ENCODE measurements around the gene CEACAM18.
A peak's percentile ranks its signal among the peaks of the same experiment; 100 is the strongest.
"Not testable (repeated sequence)": the region's sequence is repeated elsewhere in the genome, so short reads cannot be mapped to it uniquely, and the experiment has no call there.

Gene CEACAM18

DNA sequence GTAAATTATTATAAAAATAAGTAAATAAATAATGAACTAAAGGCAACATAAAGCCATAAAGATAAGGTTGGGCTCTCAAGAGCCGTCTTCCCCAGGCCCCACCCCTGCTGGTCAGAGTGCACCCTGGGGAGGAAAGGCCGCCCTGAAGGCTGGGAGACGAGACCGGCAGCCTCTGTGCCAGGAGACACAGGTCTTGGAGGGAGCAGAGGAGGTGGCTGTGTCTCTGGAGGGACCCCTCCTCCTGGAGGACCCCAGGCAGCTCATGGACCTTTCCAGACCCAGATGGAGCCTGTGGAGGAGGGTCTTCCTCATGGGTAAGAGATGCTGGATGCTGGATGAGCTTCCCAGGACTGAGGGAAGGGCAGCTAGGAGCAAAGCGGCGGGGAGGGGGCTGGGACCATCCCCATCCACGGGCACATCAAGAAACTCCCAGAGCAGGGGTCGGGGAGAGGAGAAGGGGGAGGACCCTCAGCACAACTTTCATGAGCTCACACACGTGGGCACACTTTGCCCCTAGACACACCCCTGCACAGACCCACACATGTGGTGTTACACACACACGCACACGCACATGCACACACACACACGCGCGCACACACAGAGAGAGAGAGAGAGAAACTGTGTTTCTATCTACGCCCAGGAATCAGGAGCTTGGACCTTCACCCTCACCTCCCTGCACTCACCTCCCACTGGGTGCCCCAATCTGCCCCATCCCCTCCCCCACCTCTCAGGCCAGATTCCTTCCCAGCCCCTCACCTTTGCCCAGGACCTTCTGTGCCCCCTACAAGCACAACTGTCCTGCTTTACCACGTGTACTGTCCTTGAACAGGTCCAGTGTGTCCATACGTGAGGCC, at the start of gene CEACAM18:
TSS of gene CEACAM18 (plus strand) at position 159 of the 854 bp plus-strand sequence.
- no peak for DNase-seq

DNA sequence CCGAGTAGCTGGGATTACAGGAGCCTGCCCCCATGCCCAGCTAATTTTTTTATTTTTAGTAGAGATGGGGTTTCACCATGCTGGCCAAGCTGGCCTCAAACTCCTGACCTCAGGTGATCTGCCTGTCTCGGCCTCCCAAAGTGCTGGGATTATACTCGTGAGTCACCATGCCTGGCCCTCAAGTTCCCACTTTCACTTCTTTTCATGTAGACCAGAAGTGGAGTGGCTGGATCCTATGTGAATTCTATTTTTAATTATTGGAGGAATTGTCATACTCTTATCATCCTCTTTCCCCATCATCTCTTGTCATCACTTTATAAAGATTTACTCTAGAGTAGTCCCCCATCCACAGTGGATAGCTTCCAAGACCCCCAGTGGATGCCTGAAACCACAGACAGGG, 48.1 kb upstream of the CEACAM18 start:
- no peak for DNase-seq

DNA sequence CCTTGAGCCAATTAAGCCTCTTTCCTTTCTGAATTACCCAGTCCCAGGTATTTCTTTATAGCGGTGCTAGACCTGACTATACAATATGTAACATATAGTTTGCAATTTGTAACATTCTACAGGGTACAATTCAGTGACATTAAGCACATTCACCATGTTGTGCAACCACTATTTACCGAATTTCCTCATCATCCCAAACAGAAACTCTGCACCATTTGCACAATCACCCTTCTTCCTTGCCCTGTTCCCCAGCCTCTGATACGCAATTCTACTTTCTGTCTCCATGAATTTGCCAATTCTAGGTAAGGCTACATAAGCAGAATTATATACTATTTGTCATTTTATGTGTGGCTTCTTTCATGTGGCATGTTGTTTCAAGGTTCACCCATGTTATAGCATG, 47.2 kb upstream of the CEACAM18 start:
- no peak for DNase-seq

DNA sequence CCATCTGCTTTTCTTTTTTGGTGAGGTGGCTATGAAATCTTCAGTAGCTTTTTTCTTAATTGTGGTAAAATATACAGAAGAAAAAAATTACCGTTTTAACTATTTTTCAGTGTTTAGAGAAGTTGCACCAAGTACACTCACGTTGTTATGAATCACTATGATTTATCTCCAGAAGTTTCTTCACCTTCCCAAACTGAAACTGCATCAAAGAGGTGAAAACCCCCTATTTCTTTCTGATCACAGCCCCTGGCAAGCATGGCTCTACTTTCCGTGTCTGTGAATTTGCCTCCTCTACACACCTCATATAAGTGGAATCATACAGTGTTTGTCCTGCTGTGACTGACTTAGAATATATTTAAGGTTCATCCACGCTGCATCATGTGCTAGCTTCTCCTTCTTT, 45.3 kb upstream of the CEACAM18 start:
- DNase-seq, result no peak

DNA sequence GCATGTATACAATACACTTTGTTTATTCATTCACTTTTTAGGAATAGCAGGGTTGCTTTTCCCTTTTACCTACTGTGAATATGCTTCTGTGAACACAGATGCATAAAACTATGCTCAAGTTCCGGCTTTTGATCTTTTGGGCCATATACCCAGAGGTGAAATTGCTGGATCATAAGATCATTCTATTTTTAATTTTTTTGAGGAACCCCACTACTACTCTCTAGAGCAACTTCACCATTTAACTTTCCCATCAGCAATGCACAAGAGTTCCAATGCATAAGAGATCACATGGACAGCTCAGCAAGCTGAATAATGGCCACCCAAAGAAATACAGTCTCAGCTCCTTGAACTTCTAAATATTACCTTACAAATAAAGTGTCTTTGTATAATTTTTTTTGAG, 43.9 kb upstream of the CEACAM18 start:
- DNase-seq, result no peak

DNA sequence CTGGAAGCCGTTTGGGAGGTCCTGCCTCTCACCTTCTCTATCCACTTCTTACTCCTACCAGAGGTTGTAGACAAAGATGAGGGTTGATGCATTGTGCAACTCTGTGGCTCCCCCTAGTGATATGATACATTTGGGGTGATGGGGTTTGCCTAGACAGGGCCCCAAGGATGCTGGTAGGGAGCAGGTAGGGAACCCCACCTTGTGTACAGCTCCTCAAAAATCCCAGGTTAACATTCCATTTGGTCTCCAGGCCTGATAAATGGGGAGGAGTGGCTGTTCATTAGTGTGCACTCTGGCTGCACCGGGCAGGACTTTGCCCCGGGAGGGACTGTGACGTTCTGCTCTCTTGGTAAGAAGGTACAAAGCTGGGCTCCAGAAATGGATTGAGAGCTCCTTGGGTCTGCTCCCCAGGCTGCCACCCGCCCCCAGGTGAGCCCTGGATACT, 39.3 kb upstream of the CEACAM18 start:
- peak; percentile 53 to 65 for DNase-seq

DNA sequence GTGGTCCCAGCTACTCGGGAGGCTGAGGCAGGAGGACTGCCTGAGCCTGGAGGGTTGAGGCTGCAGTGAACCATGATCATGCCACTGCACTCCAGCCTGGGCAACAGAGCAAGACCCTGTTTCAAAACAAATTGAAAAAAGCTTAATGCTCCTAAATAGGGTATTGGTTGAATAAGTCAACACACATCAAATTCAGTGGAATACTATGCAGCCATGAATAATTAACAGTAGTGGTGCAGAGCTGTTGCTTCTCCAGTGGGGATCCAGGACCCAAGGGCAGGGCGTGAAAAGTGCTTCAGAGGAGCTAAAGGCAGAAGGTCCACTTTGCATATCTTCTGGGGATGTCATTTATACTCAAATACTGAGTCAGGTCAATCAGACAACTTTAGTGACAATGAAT, 38.3 kb upstream of the CEACAM18 start:
- DNase-seq, result no peak

DNA sequence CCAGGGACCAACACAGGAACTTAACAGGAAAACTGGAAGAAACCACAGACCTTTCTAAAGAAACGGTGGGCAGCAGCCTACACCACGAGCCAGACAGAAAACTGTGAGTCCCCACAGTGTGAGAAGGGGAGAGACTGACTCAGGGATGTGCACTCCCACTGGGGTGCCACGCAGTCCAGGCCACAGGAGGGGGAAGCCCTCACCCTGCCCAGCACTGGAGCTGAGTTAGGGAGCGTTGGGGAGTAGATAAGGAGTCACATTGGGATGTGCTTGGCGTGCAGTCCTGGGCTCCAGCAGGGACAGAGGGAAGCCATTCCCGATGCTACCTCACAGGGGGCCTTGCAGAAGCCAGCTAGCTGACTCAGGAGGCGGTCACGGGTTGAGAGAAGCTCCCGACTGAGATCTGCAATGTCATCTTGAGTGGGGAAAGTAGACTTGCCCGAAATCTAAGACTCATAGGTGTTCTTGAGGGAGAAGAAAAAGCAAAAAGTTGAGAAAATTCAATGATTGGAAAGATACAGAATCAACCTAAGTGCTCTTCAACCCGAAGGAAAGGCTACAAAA, 37.4 kb upstream of the CEACAM18 start:
- peak; percentile 39 to 43 for DNase-seq

DNA sequence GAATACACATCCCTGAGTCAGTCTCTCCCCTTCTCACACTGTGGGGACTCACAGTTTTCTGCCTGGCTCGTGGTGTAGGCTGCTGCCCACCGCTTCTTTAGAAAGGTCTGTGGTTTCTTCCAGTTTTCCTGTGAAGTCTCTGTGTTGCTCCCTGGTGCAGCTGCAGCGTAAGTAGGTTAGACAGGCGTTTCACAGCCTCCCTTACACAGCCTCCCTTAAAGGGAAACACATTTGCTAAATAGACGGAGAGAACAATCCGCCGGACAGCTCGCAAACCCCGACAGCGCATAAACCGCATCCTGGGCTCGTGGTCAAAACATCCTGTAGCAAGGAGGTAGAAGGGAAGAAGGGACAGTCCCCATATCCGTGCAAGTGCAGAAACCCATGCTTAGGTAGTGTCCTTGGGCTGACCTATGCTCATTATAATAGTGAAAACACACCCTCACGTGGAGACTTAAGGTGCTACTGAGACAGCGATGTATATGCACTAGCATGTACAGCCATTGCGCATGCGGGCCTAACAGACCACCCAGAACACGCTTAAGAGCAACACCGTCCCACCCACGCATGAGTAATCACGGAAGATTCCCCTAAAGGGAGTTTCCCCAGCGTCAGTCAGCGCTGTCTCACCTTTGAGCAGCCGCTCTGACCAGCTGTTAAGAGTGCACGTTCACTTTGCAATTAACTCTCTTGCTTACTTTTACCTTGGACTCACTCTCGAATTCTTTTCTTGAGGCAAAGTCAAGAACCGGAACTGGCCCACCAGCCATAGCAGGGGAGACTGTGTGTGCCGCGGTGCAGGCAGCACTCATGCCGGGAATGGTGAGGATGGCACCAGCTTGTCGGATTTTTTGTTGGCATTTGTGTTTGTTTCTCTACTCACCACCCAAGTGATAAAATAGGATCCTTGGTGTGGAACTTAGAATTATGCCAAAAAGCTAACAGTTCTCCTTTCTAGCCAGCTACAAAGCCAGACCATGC, 36.6 kb upstream of the CEACAM18 start:
- peak; percentile 87 to 90 for DNase-seq

DNA sequence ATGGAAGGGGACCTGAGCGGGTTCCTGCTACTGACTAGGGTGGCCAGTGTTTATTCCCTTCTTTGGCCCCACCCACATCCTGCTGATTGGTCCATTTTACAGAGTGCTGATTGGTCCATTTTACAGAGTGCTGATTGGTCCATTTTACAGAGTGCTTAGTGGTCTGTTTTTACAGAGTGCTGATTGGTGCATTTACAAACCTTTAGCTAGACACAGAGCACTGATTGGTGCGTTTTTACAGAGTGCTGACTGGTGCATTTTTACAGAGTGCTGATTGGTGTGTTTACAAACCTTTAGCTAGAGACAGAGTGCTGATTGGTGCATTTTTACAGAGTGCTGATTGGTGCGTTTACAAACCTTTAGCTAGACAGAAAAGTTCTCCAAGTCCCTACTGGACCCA, 30.8 kb upstream of the CEACAM18 start:
- not testable (repeated sequence) for DNase-seq

DNA sequence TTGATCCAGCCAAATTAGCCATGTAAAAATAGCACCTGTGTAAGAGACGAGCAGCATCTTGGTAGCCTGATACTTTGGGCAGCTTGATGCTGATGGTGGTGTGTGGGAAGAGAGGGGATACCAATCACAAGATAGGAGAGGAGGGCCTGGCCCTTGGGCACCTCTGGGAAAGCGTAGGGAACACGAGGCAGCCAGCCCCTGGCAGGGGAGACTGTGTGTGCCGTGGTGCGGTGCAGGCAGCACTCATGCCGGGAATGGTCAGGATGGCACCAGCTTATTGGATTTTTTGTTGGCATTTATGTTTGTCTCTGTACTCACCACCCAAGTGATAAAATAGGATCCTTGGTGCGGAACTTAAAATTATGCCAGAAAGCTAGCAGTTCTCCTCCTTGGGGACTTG, 30.3 kb upstream of the CEACAM18 start:
- DNase-seq, result no peak

DNA sequence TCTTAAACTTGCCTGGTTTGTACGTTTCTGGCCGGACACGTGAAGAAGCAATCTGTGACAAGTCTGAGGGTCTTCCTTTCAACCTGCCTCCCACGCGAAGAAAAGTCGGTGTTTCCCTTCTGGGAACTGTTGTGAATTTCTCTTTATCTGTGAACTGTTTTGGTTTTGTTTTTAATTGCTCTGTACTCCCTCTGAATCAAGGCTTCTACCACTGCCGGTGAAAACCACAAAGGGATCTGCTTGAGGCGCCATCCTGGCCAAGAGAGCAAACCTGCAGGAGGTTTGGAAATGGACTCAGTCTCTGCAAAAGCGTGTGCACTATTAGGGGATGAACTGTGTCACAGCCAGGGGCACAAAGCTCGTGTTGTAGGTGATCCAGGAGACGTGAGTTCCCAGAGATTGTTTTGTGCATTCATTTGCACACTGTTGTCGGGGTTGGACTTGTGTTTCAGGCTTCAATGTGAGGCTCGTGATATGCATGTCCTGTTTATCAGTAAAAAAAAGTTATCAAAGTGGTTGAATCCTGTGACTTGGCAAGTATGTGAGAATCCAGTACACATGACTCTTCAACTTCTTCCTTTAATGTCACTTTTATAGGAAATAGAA, 29.8 kb upstream of the CEACAM18 start:
- no peak for DNase-seq

DNA sequence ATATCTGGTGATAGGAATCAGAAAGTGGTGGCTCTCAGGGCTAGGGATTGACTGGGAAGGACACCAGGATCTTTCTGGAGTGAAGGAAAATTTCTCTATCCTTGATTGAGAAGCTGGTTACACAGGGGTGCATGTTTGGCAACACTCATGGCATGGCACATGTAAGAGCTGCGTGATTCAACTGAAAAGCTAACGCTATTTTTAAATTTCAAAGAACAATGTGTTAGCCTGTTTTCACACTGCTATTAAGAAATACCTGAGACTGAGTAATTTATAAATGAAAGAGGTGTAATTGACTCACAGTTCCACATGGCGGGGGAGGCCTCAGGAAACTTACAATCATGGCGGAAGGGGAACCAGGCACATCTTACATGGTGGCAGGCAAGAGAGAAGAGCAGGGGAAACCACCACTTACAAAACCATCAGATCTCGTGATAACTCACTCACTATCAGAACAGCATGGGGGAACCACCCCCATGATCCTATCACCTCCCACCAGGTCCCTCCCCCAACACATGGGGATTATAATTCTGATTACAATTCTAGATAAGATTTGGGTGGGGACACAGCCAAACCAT, 27.5 kb upstream of the CEACAM18 start:
- no peak for DNase-seq

DNA sequence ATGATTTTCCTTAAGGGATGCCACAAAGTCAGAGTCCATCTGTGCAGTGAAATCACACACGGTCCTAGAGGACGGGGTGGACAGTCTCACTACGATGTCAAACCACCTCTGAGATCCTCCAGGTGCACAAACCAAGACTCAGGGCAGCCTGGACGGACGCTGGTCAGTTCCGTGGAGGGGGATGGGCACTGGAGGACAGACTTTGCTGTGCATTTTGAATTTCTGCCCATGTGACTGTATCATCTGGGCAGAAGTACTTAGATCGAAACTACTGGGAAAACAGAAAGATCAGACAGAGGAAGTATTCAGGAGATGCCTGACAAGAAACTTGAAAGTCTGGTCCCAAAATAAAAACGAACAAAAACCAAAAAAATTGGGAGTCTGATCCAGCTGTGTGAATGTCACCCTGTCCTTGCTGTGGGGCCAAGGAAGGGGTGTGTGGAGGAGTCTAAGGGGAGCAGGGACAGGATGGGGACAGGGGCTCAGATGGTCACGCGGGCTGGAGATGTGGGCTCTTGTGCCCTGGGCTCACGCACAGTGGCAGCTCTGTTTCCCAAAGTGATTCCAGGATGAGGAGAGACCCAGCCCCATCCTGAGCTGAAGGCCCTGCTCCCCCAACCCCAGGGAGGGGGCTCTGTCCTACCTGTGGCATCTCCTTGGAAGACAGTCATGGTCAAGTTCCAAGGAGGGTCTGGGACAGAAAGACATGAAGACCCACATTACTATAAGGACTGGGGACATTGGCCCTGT, 21.6 kb upstream of the CEACAM18 start:
- no peak for DNase-seq

DNA sequence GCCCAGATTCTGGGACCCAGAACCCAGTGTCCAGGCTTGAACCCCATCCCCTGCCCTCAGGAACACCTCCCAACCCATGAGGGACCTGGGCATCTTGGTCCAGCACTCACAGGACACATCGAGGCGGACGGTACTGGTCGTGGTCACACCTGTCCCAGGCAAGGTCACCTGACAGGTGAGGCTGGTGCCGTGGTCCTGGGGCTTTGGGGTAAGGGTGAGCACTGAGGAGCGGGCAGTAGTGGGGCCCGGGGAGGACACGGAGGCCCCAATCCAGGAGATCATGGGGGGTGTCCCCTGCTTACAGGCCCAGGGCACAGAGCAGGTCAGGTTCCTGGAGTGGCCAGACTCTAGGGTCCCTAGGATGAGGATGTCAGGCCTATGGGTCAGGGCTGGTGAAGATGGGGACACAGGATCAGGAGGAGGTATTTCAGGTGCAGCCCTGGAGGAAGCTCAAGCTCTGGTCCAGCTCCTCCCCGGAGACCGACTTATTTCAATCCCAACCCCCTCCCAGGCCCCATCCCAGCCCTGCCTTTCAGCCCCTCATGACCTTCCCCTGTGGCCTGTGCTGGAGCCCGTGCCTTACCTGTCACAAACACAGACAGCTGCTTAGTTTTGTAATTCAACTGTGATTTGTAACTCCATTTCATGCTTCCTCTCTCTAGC, 20.9 kb upstream of the CEACAM18 start:
- no peak for DNase-seq

DNA sequence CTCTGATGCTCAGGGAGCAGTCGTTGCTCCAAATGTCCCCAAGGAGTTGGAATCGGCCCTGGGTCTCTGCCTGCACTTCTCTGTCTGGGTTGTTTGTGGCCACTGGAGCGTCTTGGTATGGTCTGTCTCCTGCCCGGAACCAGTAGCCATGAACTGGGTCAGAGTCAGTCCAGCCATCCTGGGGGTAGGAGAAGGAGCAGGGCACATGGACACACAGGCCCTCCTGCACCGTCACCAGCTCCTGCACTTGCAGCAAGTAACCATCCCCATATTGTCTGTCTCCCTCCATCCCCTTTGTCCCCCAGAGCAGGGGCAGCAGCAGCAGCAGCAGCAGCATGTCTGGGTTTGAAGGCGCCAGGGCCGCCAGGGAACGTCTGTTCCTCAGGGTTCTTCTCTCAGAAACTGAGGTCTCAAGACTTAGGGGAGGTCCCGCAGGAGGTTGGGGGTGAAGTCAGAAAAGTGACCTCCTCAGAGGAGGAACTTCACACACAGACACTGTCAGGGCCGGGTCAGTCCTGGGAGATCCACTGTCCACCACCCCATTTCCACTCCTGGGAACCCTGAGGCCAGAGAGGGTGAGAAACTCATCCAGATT, 20.2 kb upstream of the CEACAM18 start, which contains the start of gene SIGLEC8:
TSS of gene SIGLEC8 (minus strand) at position 404 of the 595 bp plus-strand sequence. CDS start at position 337, 67 bp downstream.
- no peak for DNase-seq

DNA sequence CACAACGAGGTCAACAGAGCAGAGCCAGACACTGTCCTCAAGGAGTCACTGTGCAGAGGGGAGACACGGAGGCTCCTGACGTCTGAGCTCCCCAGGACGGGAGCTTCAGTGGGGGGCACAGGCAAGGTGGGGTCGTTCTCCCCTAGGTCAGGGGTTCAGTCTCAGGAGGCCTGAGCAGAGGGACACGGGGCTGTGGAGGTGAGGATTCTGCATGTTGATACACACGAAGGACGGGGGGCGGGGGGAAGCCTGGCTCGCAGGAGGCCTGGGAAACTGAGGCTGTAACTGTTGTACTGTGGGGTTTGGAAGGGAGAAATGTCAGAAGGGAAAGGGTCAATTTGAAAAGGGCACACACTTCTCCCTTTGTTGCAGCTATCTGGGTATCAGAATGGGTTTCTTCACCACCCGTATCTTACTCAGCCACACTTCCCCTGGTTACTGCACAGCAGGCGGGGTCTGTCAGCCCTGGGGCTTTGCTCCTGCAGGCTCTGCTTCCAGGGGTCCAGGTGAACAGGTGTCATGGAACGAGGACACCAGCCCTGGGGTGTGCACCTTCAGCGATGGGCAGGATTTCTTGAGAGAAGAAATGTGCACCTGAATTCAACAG, 19.3 kb upstream of the CEACAM18 start:
- no peak for DNase-seq

DNA sequence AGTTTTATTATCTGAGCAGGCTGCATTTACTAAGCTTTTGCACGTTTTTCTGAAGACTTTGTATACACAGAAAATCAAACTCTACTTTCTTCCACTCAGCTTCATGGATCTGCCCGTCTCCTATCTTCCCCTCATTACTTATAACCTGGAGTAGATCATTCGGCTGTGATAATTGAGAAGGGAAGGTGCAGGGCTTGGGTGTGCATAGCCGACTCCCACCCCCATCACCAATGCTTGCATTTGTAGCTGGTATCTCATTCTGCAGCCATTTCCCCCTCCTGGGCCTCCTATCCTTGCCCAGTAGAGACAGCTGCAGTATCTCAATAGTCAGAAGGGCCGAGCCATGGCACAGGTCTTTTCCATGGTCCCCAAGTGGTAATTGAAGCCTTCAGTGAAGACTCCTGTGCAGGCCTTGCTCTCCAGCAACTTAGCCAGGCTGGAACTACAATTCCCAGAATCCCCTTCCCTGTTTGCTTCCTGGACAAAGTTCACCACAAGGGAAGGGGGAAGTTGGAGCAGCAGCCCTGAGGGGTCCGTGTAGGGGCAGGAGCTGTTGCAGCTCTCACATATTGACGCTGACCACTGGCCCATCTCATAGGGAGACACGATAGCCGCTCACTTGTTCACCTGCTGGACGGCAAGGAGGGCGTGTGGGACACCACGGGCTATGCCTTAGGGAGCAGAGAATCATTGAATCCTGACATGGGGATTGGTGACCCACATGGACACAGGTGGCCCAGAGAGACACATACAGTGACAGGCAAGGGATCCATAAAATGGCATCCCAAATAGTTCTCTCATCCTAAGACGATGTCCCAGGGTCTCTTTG, 18.0 kb upstream of the CEACAM18 start:
- no peak for DNase-seq

DNA sequence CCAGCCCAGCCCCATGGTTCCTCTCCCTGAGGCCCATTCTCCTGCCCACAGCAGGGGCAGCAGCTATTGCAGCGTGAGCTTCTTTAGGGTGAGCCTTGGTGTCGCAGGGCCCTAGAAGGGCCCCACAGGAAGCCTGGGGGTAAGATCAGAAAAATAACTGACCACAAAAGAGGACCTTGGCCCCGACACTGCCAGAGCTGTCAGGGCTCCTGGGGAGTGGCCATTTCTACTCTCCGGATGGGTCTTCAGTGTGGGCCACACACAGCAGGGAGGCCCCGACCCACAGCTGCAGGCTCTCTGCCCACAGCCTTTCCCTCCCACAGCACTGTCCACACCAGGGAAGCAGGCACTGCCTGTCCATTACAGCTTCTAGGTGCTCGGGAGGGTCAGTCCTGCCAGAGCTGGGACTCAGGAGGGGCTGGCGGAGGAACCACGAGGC, 16.6 kb upstream of the CEACAM18 start:
- DNase-seq, result peak in 1 of 2 donors; percentile 17

Measured in CD4-positive, alpha-beta T cell treated with Interleukin-4 for 1 hour (primary cell).